Breast epithelium (tissue), 3 donors: ENCODE results near the gene CLCNKA.

Experiments used
- POLR2A ChIP-seq: fragments of 450-650 bp; IDR thresholded peaks from one replicate; pipeline ENCODE4 v1.6.1; 2016; ENCODE audit warnings: antibody characterized with exemption, mild to moderate bottlenecking, moderate library complexity
- POLR2AphosphoS5 ChIP-seq, 3 donors: sonication (generic); formaldehyde crosslinking; IDR thresholded peaks; one replicate each; pipeline ENCODE4 v1.6.1; 2017; ENCODE audit warnings: antibody characterized with exemption in 3 of 3
- TF ChIP-seq, protein P1 (sequence below), 3 donors: fragments of 450-650 bp; IDR thresholded peaks; one replicate each; pipeline ENCODE4 v1.5.1; 2016 to 2017; ENCODE audit warnings: antibody characterized with exemption in 3 of 3, mild to moderate bottlenecking in 3 of 3, moderate library complexity in 3 of 3

DNA sequence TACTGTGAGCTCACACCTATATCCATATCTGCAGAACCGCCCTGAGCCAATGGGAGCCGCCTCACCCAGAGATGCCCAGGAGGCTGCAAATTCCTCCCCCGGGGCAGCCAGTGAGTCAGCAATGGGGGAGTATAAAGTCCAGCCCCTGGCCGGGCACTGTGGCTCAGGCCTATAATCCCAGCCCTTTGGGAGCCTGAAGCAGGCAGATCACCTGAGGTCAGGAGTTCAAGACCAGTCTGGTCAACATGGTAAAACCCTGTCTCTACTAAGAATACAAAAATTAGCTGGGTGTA is 16.7 kb downstream of the CLCNKA start:
- TF ChIP-seq POLR2A = no peak
- TF ChIP-seq, protein P1, sequence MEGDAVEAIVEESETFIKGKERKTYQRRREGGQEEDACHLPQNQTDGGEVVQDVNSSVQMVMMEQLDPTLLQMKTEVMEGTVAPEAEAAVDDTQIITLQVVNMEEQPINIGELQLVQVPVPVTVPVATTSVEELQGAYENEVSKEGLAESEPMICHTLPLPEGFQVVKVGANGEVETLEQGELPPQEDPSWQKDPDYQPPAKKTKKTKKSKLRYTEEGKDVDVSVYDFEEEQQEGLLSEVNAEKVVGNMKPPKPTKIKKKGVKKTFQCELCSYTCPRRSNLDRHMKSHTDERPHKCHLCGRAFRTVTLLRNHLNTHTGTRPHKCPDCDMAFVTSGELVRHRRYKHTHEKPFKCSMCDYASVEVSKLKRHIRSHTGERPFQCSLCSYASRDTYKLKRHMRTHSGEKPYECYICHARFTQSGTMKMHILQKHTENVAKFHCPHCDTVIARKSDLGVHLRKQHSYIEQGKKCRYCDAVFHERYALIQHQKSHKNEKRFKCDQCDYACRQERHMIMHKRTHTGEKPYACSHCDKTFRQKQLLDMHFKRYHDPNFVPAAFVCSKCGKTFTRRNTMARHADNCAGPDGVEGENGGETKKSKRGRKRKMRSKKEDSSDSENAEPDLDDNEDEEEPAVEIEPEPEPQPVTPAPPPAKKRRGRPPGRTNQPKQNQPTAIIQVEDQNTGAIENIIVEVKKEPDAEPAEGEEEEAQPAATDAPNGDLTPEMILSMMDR (IDR thresholded peaks at IDR 0.05) = no peak
- no peak for TF ChIP-seq POLR2AphosphoS5 (IDR thresholded peaks at IDR 0.05)
